Ovary (tissue), 9 donors: Measurements from ENCODE around the gene CCDC27. TPM values are rescaled to one million over a fixed set of nuclear protein-coding genes. Genes with fewer than 3 reads are reported as not detected.

Experiments used
- DNase-seq, 5 donors: peaks; one replicate each; pipeline ENCODE4 v3.0.0-alpha.2; 2019 to 2020
- H3K27ac ChIP-seq, 2 donors: fragments of 200-600 bp; one replicate each; pipeline versions ENCODE4 v1.5.1 to v1.8.0; 2019 to 2022
- H3K27me3 ChIP-seq: fragments of 200-600 bp; one replicate; pipeline ENCODE4 v1.8.0; 2022
- H3K36me3 ChIP-seq: fragments of 200-600 bp; sonication (generic); one replicate; pipeline ENCODE4 v1.5.1; 2019
- H3K4me1 ChIP-seq: one replicate; pipeline ENCODE4 v1.8.1; 2013; ENCODE audit warnings: mild to moderate bottlenecking, moderate library complexity; ENCODE audit not compliant: insufficient read depth
- H3K4me3 ChIP-seq: fragments of 200-600 bp; sonication (generic); one replicate; pipeline ENCODE4 v1.5.1; 2017
- H3K9me3 ChIP-seq, 2 donors: fragments of 200-600 bp in 1 of 2; sonication (generic) in 1 of 2; one replicate each; pipeline versions ENCODE4 v1.5.1 to v1.8.1; 2013 to 2019; ENCODE audit warnings: mild to moderate bottlenecking in 1 of 2, moderate library complexity in 1 of 2
- CTCF ChIP-seq, 3 donors: fragments of 450-650 bp in 2 of 3; fragments of 200-600 bp in 1 of 3; IDR thresholded peaks; one replicate each; pipeline versions ENCODE4 v1.5.1 to v1.8.0; 2016 to 2022; ENCODE audit warnings: antibody characterized with exemption in 3 of 3, mild to moderate bottlenecking in 1 of 3
- EP300 ChIP-seq: sonication (generic); formaldehyde crosslinking; IDR thresholded peaks from one replicate; pipeline ENCODE4 v1.6.1; 2017; ENCODE audit warnings: antibody characterized with exemption
- POLR2A ChIP-seq: fragments of 450-650 bp; IDR thresholded peaks from one replicate; pipeline ENCODE4 v1.6.1; 2017; ENCODE audit warnings: antibody characterized with exemption, mild to moderate bottlenecking, moderate library complexity
- WGBS, 3 donors: extraction: QIAGEN DNeasy Blood & Tissue Kit in 1 of 3; methylation state at CpG; one replicate each; pipeline versions ENCODE4 v1.1.5 to v1.1.7; 2013 to 2017; 5-methylcytosine and 5-hydroxymethylcytosine counted together
- intact Hi-C, 4 donors: fragments of 100-400 bp; cut with DNase I; formaldehyde crosslinking; loops; one replicate each; pipeline versions ENCODE4 v1.11.0 to v1.15.1; 2022 to 2023
- polyA plus RNA-seq, 2 donors: library from polyadenylated mRNA; stranded (reverse); fragments of 200-250 nt in 1 of 2; fragments of 350-450 nt in 1 of 2; fragmentation: Illumina TruSeq in 1 of 2; extraction: RNeasy Lipid Tissue Mini Kit (QIAGEN cat#74804) in 1 of 2; gene quantifications; one replicate each; pipeline ENCODE4 v1.2.3, GENCODE V29; 2013 to 2014
- total RNA-seq, 7 donors: library from RNA; depleted of rRNA in 2 of 7; stranded (reverse); fragments of >200 nt in 2 of 7; fragmentation: NEBNext Ultra II Directional in 3 of 7; extraction: Animal tissue kit (Norgen Biotek cat#: 25700) in 3 of 7; gene quantifications; one replicate each; pipeline versions ENCODE4 v1.1.0 to v1.2.4, GENCODE V29; 2016 to 2023
- donor health status: DM: no; HTN: no; CAD: no; lungs with moderate emphysema.
- donor health status: DM: no; HTN: no; CAD: no.
- donor health status: Bipolar disorder and iron deficiency.
- donor health status: DM: yes; HTN: yes; CAD: no.
- donor health status: DM: no; HTN: no; CAD: no.
- donor health status: DM: yes; HTN: yes; CAD: no.

The CCDC27 gene
- total and polyA plus RNA-seq, 9 donors: 0.05 TPM; not detected in 8

- no peak for TF ChIP-seq EP300
- TF ChIP-seq CTCF (IDR thresholded peaks at IDR 0.05): no peak
- TF ChIP-seq POLR2A: no peak
- no peak for DNase-seq
- Histone ChIP-seq H3K9me3 (no peaks in the 10 kb centered on the region), H3K27me3 (no peaks in the 10 kb centered on the region), H3K27ac (no peak overlapping the region), H3K4me1 (peaks cover 2% of the 10 kb centered on the region), H3K36me3 (no peaks in the 10 kb centered on the region), H3K4me3 (no peak overlapping the region)
- WGBS, 3 donors: 48 to 52% (median 52%) methylated on average over 25 of the region's 25 CpGs
- intact Hi-C loops: no loop called here
Observed at GRCh38 chr1:3731583-3732433, 20.4 kb upstream of the CCDC27 start.

GRCh38 chr1:3732434-3733093 lies 19.7 kb upstream of the CCDC27 start:
- DNase-seq: peak in 1 of 5 donors; percentile 21
- Histone ChIP-seq H3K4me3 (no peak overlapping the region), H3K9me3 (no peaks in the 10 kb centered on the region), H3K36me3 (no peaks in the 10 kb centered on the region), H3K27me3 (no peaks in the 10 kb centered on the region), H3K27ac (no peak overlapping the region), H3K4me1 (peaks cover 2% of the 10 kb centered on the region)
- no peak for TF ChIP-seq EP300
- no peak for TF ChIP-seq CTCF (IDR thresholded peaks at IDR 0.05)
- no peak for TF ChIP-seq POLR2A
- intact Hi-C loops: no loop called here
- 23 to 28% (median 26%) methylated on average over 36 to 37 of the region's 37 CpGs for WGBS, 3 donors

- Histone ChIP-seq H3K27me3 (no peaks in the 10 kb centered on the region), H3K4me1 (peaks cover 2% of the 10 kb centered on the region)
- 69 to 75% (median 72%) methylated on average over 29 of the region's 29 CpGs for WGBS, 3 donors
Observed at GRCh38 chr1:3733094-3733882, 19.0 kb upstream of the CCDC27 start.

More at GRCh38 chr1:3733094-3733882, 19.0 kb upstream of the CCDC27 start:
- DNase-seq: peak in 1 of 5 donors; percentile 15
- no peaks in the 10 kb centered on the region for H3K36me3 ChIP-seq
- TF ChIP-seq EP300: no peak
- no peak for TF ChIP-seq POLR2A
- TF ChIP-seq CTCF (IDR thresholded peaks at IDR 0.05): no peak
- H3K9me3 ChIP-seq: no peaks in the 10 kb centered on the region
- no peak overlapping the region for H3K27ac ChIP-seq
- H3K4me3 ChIP-seq: no peak overlapping the region
- intact Hi-C loops: no loop called here
